Measurements from ENCODE around the gene FXYD3.
"Not testable (repeated sequence)": the region's sequence is repeated elsewhere in the genome, so short reads cannot be mapped to it uniquely, and the experiment has no call there.

DNA sequence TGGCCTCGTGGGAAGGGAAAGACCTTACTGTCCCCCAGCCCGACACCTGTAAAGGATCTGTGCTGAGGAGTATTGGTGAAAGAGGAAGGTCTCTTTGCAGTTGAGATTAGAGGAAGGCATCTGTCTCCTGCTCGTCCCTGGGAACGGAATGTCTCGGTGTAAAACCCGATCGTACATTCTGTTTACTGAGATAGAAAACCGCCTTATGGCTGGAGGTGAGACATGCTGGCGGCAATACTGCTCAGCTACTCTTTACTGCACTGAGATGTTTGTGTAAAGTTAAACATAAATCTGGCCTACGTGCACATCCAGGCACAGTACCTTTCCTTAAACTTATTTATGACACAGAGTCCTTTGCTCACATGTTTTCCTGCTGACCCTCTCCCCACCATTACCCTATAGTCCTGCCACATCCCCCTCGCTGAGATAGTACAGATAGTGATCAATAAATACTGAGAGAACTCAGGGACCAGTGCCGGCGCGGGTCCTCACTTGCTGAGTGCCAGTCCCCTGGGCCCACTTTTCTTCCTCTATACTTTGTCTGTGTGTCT is 14.2 kb downstream of the FXYD3 start:
- TF ChIP-seq, protein P1, sequence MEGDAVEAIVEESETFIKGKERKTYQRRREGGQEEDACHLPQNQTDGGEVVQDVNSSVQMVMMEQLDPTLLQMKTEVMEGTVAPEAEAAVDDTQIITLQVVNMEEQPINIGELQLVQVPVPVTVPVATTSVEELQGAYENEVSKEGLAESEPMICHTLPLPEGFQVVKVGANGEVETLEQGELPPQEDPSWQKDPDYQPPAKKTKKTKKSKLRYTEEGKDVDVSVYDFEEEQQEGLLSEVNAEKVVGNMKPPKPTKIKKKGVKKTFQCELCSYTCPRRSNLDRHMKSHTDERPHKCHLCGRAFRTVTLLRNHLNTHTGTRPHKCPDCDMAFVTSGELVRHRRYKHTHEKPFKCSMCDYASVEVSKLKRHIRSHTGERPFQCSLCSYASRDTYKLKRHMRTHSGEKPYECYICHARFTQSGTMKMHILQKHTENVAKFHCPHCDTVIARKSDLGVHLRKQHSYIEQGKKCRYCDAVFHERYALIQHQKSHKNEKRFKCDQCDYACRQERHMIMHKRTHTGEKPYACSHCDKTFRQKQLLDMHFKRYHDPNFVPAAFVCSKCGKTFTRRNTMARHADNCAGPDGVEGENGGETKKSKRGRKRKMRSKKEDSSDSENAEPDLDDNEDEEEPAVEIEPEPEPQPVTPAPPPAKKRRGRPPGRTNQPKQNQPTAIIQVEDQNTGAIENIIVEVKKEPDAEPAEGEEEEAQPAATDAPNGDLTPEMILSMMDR (IDR thresholded peaks at IDR 0.05) = not testable (repeated sequence)
- not testable (repeated sequence) for TF ChIP-seq POLR2A (IDR thresholded peaks at IDR 0.05)
